Uterus (tissue), 4 donors: ENCODE results near the gene SEL1L. TPM values are rescaled to one million over a fixed set of nuclear protein-coding genes. Genes with fewer than 3 reads are reported as not detected.

Experiments
- DNase-seq, 2 donors: peaks; one replicate each; pipeline ENCODE4 v3.0.0-alpha.2; 2019 to 2020
- H3K27ac ChIP-seq, 2 donors: fragments of 200-600 bp; sonication (generic); 1 replicate in 1 of 2; 2 replicates in 1 of 2; pipeline ENCODE4 v1.5.1; 2016 to 2018
- H3K27me3 ChIP-seq, 2 donors: fragments of 200-600 bp; sonication (generic); one replicate each; pipeline ENCODE4 v1.5.1; 2018 to 2019; ENCODE audit warnings: control low read depth in 1 of 2
- H3K36me3 ChIP-seq, 2 donors: fragments of 200-600 bp; sonication (generic); one replicate each; pipeline ENCODE4 v1.5.1; 2019; ENCODE audit warnings: control low read depth in 1 of 2
- H3K4me1 ChIP-seq, 2 donors: fragments of 200-600 bp; sonication (generic); one replicate each; pipeline ENCODE4 v1.5.1; 2018 to 2019; ENCODE audit warnings: control low read depth in 1 of 2
- H3K4me3 ChIP-seq, 2 donors: fragments of 200-600 bp; sonication (generic); 1 replicate in 1 of 2; 2 replicates in 1 of 2; pipeline ENCODE4 v1.5.1; 2018 to 2019; ENCODE audit warnings: mild to moderate bottlenecking in 1 of 2
- H3K9me3 ChIP-seq, 2 donors: fragments of 200-600 bp; sonication (generic); one replicate each; pipeline ENCODE4 v1.5.1; 2019; ENCODE audit warnings: control low read depth in 1 of 2
- POLR2A ChIP-seq, 2 donors: fragments of 450-650 bp; IDR thresholded peaks; one replicate each; pipeline ENCODE4 v1.6.1; 2016; ENCODE audit warnings: antibody characterized with exemption in 2 of 2, mild to moderate bottlenecking in 1 of 2, moderate library complexity in 1 of 2
- intact Hi-C: fragments of 100-400 bp; cut with DNase I; formaldehyde crosslinking; loops from one replicate; pipeline ENCODE4 v1.15.1; 2023; ENCODE audit warnings: low total_unique reads
- total RNA-seq, 4 donors: library from RNA; depleted of rRNA in 3 of 4; stranded (reverse); fragments of >200 nt in 3 of 4; gene quantifications; one replicate each; pipeline versions ENCODE4 v1.1.0 to v1.2.4, GENCODE V29; 2014 to 2023
- TF ChIP-seq, protein P1 (sequence below), 4 experiments: fragments of 200-600 bp in 2 of 4; fragments of 450-650 bp in 2 of 4; sonication (generic) in 2 of 4; IDR thresholded peaks; one replicate each; pipeline ENCODE4 v1.5.1; 2016 to 2019; ENCODE audit warnings: antibody characterized with exemption in 4 of 4, mild to moderate bottlenecking in 2 of 4, moderate library complexity in 1 of 4
- donor health status: DM: yes; HTN: yes; CAD: no.

SEL1L gene
- total RNA-seq, 4 donors from 2014 or later = 38.2 to 80.5 (median 64.0) TPM

DNA sequence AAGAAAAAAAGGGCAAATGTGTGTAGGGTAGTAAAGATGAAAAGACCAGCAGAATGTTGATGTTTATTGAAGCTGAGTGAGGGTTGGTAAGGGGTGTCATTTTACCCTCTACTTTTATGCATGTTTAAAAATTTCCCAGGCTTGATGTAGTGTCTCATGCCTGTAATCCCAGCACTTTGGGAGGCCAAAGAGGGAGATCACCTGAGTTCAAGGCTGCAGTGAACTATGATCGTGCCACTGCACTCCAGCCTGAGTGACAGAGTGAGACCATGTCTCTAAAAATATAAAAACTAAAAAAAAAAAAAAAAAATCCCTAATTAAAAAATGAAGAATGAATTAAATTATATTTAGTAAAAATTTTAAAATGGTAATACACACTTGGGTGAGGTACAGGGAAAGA, 8.5 kb downstream of the SEL1L start:
- Histone ChIP-seq H3K4me3 (no peak overlapping the region), H3K36me3 (no peaks in the 10 kb centered on the region), H3K27me3 (no peaks in the 10 kb centered on the region), H3K4me1 (no peaks in the 10 kb centered on the region), H3K9me3 (no peaks in the 10 kb centered on the region), H3K27ac (no peak overlapping the region)
- no peak for TF ChIP-seq POLR2A (IDR thresholded peaks at IDR 0.05)
- TF ChIP-seq, protein P1, sequence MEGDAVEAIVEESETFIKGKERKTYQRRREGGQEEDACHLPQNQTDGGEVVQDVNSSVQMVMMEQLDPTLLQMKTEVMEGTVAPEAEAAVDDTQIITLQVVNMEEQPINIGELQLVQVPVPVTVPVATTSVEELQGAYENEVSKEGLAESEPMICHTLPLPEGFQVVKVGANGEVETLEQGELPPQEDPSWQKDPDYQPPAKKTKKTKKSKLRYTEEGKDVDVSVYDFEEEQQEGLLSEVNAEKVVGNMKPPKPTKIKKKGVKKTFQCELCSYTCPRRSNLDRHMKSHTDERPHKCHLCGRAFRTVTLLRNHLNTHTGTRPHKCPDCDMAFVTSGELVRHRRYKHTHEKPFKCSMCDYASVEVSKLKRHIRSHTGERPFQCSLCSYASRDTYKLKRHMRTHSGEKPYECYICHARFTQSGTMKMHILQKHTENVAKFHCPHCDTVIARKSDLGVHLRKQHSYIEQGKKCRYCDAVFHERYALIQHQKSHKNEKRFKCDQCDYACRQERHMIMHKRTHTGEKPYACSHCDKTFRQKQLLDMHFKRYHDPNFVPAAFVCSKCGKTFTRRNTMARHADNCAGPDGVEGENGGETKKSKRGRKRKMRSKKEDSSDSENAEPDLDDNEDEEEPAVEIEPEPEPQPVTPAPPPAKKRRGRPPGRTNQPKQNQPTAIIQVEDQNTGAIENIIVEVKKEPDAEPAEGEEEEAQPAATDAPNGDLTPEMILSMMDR (IDR thresholded peaks at IDR 0.05) = no peak
- no peak for DNase-seq
- intact Hi-C loops = no loop called here

DNA sequence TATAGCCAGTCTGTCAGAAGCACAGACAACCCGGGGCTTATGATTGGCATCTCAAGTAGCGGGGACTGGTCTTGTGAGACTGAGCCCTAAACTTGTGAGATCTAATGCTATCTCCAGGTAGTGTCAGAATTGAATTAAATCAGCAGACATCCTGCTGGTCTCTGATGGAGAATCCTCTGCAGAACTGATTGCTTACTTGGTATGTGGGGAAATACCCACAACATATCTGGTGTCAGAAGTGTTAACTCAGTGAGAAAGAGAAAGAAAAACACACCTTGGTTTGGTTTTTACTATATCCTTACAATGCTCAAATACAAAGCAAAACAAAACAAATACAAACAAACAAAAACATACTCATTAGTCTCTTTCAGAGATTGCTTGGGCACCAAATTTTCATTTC, 10.0 kb downstream of the SEL1L start:
- H3K36me3 ChIP-seq = no peaks in the 10 kb centered on the region
- no peaks in the 10 kb centered on the region for H3K27me3 ChIP-seq
- intact Hi-C loops = no loop called here
- no peak for DNase-seq
- H3K27ac ChIP-seq = no peak overlapping the region
- H3K4me3 ChIP-seq = no peak overlapping the region
- H3K4me1 ChIP-seq = peaks cover 5 to 6% of the 10 kb centered on the region in 2 donors
- TF ChIP-seq POLR2A (IDR thresholded peaks at IDR 0.05) = no peak
- TF ChIP-seq, protein P1 (IDR thresholded peaks at IDR 0.05) = no peak
- no peaks in the 10 kb centered on the region for H3K9me3 ChIP-seq

DNA sequence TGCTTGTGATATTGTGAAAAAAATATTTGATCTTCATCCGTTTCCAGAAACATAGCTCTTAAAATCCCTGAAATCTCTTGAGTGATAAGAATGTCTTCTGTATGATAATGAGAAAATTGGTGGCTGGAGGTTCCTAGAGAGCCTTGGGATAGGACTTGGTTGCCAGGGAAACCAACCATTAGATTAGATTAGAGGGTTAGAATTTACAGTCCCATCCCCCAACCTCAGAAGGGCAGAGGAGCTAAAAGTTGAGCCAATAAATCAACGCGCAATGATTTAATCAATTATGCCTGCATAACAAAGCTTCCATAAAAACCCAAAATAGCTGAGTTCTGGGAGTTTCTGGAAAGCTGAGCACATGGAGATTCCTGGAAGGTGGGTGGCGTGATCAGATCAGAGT, 10.6 kb downstream of the SEL1L start:
- H3K36me3 ChIP-seq = no peaks in the 10 kb centered on the region
- intact Hi-C loops = no loop called here

DNA sequence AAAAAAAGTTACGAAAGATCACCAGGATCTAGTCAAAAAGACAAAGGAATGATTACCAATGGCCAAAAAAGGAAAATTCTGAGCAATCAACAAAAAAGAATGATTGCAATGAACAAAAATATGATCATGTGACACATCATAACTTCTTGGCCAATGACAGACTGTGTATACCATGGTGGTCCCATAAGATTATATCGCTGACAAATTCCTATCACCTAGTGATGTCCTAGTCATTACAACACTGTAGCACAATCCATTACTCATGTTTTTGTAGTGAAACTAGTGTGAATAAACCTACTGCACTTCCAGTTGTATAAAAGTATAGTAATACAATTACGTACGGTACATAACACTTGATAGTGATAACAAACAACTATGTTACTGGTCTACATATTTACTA, 12.3 kb downstream of the SEL1L start:
- no peaks in the 10 kb centered on the region for H3K9me3 ChIP-seq
- no peak for TF ChIP-seq POLR2A (IDR thresholded peaks at IDR 0.05)
- TF ChIP-seq, protein P1 (IDR thresholded peaks at IDR 0.05) = no peak
- H3K27ac ChIP-seq = no peak overlapping the region
- H3K36me3 ChIP-seq = no peaks in the 10 kb centered on the region
- H3K27me3 ChIP-seq = no peaks in the 10 kb centered on the region
- DNase-seq = no peak
- peaks cover 5 to 6% of the 10 kb centered on the region in 2 donors for H3K4me1 ChIP-seq
- intact Hi-C loops = no loop called here
- no peak overlapping the region for H3K4me3 ChIP-seq

More for the DNA sequence above, 10.6 kb downstream of the SEL1L start:
- DNase-seq = no peak
- no peak for TF ChIP-seq POLR2A (IDR thresholded peaks at IDR 0.05)
- TF ChIP-seq, protein P1 (IDR thresholded peaks at IDR 0.05) = no peak
- no peaks in the 10 kb centered on the region for H3K9me3 ChIP-seq
- no peak overlapping the region for H3K4me3 ChIP-seq
- peaks cover 5 to 6% of the 10 kb centered on the region in 2 donors for H3K4me1 ChIP-seq
- H3K27ac ChIP-seq = no peak overlapping the region
- H3K27me3 ChIP-seq = no peaks in the 10 kb centered on the region

DNA sequence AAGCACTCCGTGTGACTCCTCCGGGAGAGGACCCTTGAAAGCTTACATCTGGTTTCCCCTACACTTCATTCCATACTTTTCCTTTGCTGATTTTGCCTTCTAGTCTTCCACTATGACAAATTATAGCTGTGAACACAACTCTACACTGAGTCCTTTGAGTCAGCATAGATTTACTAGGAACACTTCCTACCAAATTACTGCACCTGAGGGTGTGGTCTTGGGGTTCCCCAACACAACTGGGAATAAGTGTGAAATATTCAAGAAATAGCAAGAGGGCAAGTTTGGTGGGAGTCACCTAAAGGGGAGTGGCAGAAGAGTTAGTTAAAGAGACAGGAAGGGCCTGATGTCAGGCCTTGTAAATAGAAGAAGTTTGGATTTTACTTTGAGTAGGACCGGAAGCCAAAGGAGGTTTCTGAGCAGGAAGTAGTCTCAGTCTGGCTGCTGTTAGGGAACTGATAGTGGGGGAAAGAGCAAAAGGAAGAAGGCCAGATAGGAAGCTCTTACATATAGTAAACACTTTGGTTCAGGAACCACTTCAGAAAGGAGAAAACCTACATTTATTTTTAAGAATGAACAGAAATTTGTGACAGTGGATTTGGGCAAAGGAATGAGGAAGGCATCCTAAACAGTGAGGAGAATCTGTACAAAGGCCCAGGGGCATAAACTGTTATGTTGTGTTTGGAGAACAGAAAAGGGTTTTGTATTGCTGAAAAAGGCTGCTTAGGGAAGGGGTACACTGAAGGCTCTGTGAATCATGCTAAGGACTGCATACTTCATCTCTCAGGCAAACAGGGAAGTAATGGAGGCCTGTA, 14.2 kb downstream of the SEL1L start:
- Histone ChIP-seq H3K27me3 (no peaks in the 10 kb centered on the region), H3K36me3 (no peaks in the 10 kb centered on the region), H3K9me3 (no peaks in the 10 kb centered on the region), H3K27ac (peak overlapping the region; percentile 20 to 95), H3K4me1 (peaks cover 5 to 6% of the 10 kb centered on the region in 2 donors), H3K4me3 (no peak overlapping the region)
- no peak for DNase-seq
- intact Hi-C loops = no loop called here
- TF ChIP-seq, protein P1 (IDR thresholded peaks at IDR 0.05) = no peak
- no peak for TF ChIP-seq POLR2A (IDR thresholded peaks at IDR 0.05)
